NB4 (cell line): Measurements from ENCODE around the gene RNF113A.

ENCODE experiments used
- POLR2A ChIP-seq: IDR thresholded peaks from 2 replicates; pipeline ENCODE4 v1.6.1; 2011; ENCODE audit warnings: mild to moderate bottlenecking; ENCODE audit not compliant: insufficient read length; ENCODE audit errors: extremely low read depth
- TF ChIP-seq, protein P1 (sequence below): IDR thresholded peaks from one replicate; pipeline ENCODE4 v1.5.1; 2012; ENCODE audit warnings: low read depth, low read length

DNA sequence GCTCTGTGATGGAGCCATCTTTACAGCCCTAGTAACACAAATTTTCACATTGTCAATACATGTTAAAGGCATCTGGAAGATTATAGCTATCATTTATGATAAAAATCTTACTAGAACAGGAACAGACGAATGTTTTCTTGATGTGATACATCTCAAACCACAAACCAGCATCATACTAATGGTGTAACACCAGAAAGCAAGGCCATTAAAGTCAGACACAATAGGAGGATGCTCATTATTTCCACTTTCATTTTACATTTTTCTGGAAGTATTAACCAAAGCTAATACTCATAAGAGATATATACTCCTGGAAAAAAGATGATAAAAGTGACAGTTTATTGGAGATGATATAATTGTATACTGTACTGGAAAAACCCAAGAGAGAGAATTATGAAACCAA, 29.4 kb upstream of the RNF113A start:
- TF ChIP-seq, protein P1, sequence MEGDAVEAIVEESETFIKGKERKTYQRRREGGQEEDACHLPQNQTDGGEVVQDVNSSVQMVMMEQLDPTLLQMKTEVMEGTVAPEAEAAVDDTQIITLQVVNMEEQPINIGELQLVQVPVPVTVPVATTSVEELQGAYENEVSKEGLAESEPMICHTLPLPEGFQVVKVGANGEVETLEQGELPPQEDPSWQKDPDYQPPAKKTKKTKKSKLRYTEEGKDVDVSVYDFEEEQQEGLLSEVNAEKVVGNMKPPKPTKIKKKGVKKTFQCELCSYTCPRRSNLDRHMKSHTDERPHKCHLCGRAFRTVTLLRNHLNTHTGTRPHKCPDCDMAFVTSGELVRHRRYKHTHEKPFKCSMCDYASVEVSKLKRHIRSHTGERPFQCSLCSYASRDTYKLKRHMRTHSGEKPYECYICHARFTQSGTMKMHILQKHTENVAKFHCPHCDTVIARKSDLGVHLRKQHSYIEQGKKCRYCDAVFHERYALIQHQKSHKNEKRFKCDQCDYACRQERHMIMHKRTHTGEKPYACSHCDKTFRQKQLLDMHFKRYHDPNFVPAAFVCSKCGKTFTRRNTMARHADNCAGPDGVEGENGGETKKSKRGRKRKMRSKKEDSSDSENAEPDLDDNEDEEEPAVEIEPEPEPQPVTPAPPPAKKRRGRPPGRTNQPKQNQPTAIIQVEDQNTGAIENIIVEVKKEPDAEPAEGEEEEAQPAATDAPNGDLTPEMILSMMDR: no peak
- no peak for TF ChIP-seq POLR2A
